HepG2 (cell line): Measurements from ENCODE around the gene CTBP1.

Experiments used
- CBX1 ChIP-seq: IDR thresholded peaks from one replicate; pipeline ENCODE4 v1.6.1; 2016; ENCODE audit warnings: antibody characterized with exemption, low read depth
- CENPBD1 ChIP-seq: sonication (generic); formaldehyde crosslinking; IDR thresholded peaks from 2 replicates; pipeline ENCODE4 v1.8.0; 2022; ENCODE audit warnings: missing genetic modification reagents, low read depth, mild to moderate bottlenecking, borderline replicate concordance
- HCFC1 ChIP-seq: fragments of 150-350 bp; IDR thresholded peaks from 2 replicates; pipeline ENCODE4 v1.6.1; 2014; ENCODE audit warnings: low read depth, low read length
- HNRNPLL ChIP-seq: fragments of 200-400 bp; formaldehyde crosslinking; IDR thresholded peaks from 2 replicates; pipeline ENCODE4 v1.6.1; 2017; ENCODE audit warnings: mild to moderate bottlenecking, low read depth, low read length; ENCODE audit not compliant: poor library complexity, severe bottlenecking
- NFE2 ChIP-seq: sonication (generic); formaldehyde crosslinking; IDR thresholded peaks from 2 replicates; pipeline ENCODE4 v1.4.0; 2020; ENCODE audit warnings: missing genetic modification reagents
- PLRG1 ChIP-seq: fragments of 450-650 bp; conservative IDR thresholded peaks from 2 replicates; pipeline ENCODE4 v1.6.1; 2016
- PRMT3 ChIP-seq: sonication (generic); formaldehyde crosslinking; IDR thresholded peaks from 2 replicates; pipeline ENCODE4 v1.8.1; 2022; ENCODE audit warnings: low read depth, mild to moderate bottlenecking, moderate library complexity, missing genetic modification reagents, borderline replicate concordance
- SNAI1 ChIP-seq: sonication (generic); formaldehyde crosslinking; IDR thresholded peaks from 2 replicates; pipeline ENCODE4 v1.5.0; 2020; ENCODE audit warnings: mild to moderate bottlenecking, missing genetic modification reagents, borderline replicate concordance
- TAF1 ChIP-seq: sonication (generic); formaldehyde crosslinking; IDR thresholded peaks from 2 replicates; pipeline ENCODE4 v1.4.0; 2020; ENCODE audit warnings: missing genetic modification reagents
- TF ChIP-seq, protein P1 (sequence below): sonication (generic); formaldehyde crosslinking; IDR thresholded peaks from 2 replicates; pipeline ENCODE4 v1.4.0; 2020; ENCODE audit warnings: missing genetic modification reagents
- TF ChIP-seq, protein P2 (sequence below): sonication (generic); formaldehyde crosslinking; IDR thresholded peaks from 2 replicates; pipeline ENCODE4 v1.8.0; 2022; ENCODE audit warnings: mild to moderate bottlenecking, missing genetic modification reagents

GRCh38 chr4:1217366-1217765 lies 31.6 kb downstream of the CTBP1 start:
- TF ChIP-seq, protein P1, sequence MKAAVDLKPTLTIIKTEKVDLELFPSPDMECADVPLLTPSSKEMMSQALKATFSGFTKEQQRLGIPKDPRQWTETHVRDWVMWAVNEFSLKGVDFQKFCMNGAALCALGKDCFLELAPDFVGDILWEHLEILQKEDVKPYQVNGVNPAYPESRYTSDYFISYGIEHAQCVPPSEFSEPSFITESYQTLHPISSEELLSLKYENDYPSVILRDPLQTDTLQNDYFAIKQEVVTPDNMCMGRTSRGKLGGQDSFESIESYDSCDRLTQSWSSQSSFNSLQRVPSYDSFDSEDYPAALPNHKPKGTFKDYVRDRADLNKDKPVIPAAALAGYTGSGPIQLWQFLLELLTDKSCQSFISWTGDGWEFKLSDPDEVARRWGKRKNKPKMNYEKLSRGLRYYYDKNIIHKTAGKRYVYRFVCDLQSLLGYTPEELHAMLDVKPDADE (CRISPR knock-in tag): no peak
- TF ChIP-seq TAF1 (CRISPR knock-in tag) (no peak), NFE2 (CRISPR knock-in tag) (no peak), CBX1 (no peak), HCFC1 (no peak), PLRG1 (no peak), PRMT3 (CRISPR knock-in tag) (no peak), CENPBD1 (CRISPR knock-in tag) (no peak), HNRNPLL (no peak), SNAI1 (no peak)
- TF ChIP-seq, protein P2, sequence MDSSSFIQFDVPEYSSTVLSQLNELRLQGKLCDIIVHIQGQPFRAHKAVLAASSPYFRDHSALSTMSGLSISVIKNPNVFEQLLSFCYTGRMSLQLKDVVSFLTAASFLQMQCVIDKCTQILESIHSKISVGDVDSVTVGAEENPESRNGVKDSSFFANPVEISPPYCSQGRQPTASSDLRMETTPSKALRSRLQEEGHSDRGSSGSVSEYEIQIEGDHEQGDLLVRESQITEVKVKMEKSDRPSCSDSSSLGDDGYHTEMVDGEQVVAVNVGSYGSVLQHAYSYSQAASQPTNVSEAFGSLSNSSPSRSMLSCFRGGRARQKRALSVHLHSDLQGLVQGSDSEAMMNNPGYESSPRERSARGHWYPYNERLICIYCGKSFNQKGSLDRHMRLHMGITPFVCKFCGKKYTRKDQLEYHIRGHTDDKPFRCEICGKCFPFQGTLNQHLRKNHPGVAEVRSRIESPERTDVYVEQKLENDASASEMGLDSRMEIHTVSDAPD (CRISPR knock-in tag): no peak
